Testis (tissue), 2 donors: ENCODE data around the gene MRPS6.

Source experiments
- POLR2A ChIP-seq: fragments of 450-650 bp; IDR thresholded peaks from one replicate; pipeline ENCODE4 v1.6.1; 2017; ENCODE audit warnings: antibody characterized with exemption, mild to moderate bottlenecking, moderate library complexity
- TF ChIP-seq, protein P1 (sequence below), 3 experiments: fragments of 450-650 bp in 2 of 3; fragments of 200-600 bp in 1 of 3; sonication (generic) in 1 of 3; IDR thresholded peaks; one replicate each; pipeline ENCODE4 v1.5.1; 2016 to 2019; ENCODE audit warnings: antibody characterized with exemption in 3 of 3, mild to moderate bottlenecking in 2 of 3, moderate library complexity in 1 of 3

GRCh38 chr21:34128124-34128523 is 54.7 kb downstream of the MRPS6 start:
- TF ChIP-seq, protein P1, sequence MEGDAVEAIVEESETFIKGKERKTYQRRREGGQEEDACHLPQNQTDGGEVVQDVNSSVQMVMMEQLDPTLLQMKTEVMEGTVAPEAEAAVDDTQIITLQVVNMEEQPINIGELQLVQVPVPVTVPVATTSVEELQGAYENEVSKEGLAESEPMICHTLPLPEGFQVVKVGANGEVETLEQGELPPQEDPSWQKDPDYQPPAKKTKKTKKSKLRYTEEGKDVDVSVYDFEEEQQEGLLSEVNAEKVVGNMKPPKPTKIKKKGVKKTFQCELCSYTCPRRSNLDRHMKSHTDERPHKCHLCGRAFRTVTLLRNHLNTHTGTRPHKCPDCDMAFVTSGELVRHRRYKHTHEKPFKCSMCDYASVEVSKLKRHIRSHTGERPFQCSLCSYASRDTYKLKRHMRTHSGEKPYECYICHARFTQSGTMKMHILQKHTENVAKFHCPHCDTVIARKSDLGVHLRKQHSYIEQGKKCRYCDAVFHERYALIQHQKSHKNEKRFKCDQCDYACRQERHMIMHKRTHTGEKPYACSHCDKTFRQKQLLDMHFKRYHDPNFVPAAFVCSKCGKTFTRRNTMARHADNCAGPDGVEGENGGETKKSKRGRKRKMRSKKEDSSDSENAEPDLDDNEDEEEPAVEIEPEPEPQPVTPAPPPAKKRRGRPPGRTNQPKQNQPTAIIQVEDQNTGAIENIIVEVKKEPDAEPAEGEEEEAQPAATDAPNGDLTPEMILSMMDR (IDR thresholded peaks at IDR 0.05): no peak
- no peak for TF ChIP-seq POLR2A
